ENCODE measurements around the gene OSTM1.

DNA sequence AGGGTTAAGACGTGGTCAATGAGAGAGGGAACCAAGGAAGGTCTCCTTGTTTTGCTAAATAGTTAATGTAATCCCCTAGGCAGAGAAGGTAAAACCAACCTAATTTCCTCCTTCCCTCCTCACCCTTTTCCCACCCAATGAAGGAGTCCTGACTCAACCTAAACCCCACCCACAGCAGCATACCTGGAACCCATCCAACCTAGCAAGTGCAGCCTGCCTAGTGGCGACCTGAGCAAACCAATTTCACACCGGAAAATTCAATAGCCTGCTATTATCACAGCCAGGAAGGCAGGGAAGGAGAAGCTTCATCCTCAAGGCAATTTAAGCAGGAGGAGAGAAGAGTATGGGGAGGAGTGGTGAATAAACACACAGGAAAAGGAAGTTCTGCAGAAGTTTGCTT, 46.9 kb downstream of the OSTM1 start:
- TF ChIP-seq, protein P1, sequence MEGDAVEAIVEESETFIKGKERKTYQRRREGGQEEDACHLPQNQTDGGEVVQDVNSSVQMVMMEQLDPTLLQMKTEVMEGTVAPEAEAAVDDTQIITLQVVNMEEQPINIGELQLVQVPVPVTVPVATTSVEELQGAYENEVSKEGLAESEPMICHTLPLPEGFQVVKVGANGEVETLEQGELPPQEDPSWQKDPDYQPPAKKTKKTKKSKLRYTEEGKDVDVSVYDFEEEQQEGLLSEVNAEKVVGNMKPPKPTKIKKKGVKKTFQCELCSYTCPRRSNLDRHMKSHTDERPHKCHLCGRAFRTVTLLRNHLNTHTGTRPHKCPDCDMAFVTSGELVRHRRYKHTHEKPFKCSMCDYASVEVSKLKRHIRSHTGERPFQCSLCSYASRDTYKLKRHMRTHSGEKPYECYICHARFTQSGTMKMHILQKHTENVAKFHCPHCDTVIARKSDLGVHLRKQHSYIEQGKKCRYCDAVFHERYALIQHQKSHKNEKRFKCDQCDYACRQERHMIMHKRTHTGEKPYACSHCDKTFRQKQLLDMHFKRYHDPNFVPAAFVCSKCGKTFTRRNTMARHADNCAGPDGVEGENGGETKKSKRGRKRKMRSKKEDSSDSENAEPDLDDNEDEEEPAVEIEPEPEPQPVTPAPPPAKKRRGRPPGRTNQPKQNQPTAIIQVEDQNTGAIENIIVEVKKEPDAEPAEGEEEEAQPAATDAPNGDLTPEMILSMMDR (IDR thresholded peaks at IDR 0.05), result no peak
- TF ChIP-seq POLR2A (IDR thresholded peaks at IDR 0.05), result no peak
